ENCODE measurements around the gene PGGT1B. TPM values are rescaled to one million over a fixed set of nuclear protein-coding genes. Genes with fewer than 3 reads are reported as not detected.
"Not testable (repeated sequence)": the region's sequence is repeated elsewhere in the genome, so short reads cannot be mapped to it uniquely, and the experiment has no call there.

Gene PGGT1B
- total RNA-seq, 1 donor from 2014 or later = 17.2 TPM

DNA sequence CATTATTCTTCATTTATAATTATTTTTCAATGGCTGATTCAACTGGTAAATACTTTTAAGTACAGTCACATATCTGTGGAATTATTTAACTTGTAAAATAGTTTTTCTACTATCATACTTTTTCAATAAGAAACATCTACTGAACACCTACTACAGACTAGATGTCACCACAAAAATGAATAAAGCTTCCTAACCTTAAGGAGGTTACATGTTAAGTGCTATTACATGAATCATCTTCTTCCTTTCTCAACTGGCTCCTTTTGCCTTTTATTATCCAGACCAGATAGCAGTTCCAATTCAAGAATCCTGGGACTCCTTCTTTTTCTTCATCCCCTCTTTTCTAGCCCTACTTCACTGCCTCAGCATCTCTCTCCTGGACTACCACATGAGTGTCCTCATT, 4.7 kb downstream of the PGGT1B start:
- no peak for DNase-seq

DNA sequence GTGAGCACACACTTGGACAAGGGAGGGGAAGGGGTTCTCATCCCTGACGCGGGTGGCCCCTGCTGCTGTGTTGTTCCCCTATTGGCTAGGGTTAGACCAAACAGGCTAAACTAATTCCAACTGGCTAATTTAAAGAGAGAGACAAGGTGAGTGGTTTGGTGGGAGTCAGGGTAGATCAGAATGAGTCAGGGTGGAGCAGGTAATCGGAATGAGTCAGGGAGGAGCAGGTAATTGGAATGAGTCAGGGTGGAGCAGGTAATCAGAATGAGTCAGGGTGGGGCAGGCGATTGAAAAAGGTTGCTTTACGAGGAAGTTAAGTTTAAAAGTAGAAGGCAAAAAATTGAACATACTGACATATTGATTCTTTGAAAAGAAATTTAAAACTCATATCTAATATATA, 13.3 kb downstream of the PGGT1B start:
- DNase-seq = not testable (repeated sequence)

DNA sequence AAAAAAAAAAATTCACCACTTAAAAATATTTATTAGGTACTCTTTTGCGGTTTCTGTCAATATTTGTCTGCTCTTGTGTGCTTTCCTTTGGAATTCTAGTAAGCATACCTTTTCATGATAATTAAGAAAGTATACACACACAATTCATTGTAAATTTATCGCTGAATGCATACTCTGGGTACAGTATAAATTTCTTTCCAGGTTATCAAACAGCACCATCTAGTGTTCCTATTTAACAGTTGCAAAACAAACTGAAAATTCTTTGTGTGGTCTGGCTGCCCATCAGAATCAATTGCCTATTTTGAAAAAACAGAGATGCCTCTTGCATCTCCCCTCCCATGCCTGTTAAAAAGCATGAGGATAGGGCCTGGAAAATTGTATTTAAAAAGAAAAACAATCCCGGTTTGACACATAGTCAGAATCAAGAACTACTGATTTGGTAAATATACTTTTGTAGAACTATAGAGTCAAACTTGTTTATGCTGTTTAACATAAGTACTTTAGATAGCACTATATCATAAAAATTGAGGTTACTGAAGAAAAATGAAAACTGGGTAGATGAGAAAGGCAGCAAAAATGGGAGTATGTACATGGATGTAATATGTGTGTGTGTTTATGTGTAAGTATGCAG, 16.2 kb downstream of the PGGT1B start:
- DNase-seq = no peak

DNA sequence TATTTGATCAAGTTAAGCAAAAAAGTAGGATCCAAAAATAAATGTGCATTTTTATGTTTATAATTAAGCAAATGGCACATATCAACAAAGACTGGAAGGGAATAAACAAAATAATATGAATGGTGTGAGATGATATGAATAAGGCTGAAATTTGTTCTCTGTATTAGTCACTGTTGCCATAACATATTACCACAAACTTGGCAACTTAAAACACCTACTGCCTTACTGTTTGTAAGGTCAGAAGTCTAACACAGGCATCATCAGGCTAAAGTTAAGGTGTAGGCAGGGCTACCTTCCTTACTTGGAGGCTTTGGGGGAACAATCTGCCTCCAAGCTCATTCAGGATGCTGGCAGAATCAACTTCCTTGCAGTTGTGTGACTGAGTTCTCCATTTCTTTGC, 19.3 kb downstream of the PGGT1B start:
- no peak for DNase-seq

- no peak for DNase-seq
Observed at GRCh38 chr5:115241881-115242642, 20.6 kb downstream of the PGGT1B start.

DNA sequence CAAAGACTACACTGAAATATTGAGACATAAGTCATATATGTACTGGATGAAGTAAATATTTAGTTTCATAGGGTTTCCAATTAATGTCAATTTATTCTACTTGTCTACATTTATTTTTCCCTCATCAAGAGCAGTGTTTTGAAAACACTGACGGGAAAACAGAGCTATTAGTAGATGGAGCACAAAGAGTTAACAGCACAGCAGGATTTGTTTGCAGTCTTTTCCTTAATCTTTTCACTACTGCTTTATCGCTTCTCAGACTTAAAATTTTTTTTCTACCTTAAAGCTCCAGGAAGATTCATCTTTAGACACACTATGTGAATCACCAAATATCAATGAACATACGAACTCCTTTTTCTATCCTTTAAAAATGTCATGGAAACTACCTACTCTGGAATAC, 25.6 kb downstream of the PGGT1B start:
- no peak for DNase-seq

- DNase-seq = no peak
Observed at GRCh38 chr5:115236599-115236998, 26.1 kb downstream of the PGGT1B start.

DNA sequence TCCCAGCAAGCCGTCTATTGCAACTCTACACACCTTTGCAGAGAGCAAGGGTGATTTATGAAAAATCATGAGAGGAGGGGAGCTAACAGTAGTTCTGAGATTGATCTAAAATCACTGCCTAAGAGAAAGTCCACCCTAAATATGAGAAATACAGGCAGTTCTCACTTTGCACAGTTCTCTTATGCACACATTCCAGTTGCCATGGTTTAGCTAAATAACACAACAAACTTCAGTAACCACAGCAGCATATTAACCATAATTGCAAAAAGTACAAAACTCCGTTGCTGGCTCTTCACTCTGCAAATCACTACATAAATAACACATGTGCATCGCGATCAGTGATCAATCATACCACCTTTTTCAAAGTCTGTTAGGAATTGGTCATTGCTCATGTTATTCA, 31.1 kb downstream of the PGGT1B start:
- no peak for DNase-seq

DNA sequence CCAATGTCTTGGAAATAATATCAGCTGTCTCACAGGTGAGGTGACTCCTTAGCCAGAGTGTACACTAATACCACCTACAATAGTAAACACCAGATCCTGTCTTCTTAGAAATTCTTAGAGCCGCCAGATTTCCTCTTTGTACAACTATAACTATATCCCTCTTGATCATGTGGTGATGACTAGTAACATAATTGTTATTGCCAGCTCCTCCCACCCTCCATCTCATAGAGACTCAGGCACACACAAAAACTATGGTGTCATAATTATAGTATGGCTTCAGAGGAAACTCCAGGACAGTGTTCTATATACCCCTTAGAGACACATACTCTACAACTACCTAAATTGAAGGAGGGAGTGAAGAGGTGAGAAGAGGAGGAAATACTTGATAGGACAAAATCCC, 33.1 kb downstream of the PGGT1B start:
- DNase-seq = no peak

GRCh38 chr5:115227281-115227680, 35.4 kb downstream of the PGGT1B start:
- DNase-seq = no peak

GRCh38 chr5:115214541-115214940, 48.1 kb downstream of the PGGT1B start:
- DNase-seq = no peak

- no peak for DNase-seq
Observed at GRCh38 chr5:115209279-115209678, 53.4 kb downstream of the PGGT1B start.

DNA sequence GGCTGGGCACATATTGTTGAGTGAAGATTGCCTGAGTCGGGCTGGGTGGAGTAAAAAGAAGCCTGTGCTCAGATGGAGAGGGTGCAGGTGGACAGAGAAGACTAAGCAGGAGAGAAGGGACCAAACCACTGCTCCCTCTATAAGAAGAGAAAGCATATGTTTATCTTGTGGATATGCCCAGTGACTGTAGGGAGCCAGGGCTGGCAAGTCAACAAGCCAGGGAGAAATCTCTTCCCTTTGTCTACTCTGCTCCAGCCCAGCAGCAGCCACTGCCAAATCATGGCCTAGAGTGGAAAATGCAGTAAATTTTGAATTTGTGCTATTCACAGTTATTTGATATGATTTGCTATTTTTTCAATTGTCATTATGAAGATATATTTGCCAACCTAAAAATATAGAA, 59.7 kb downstream of the PGGT1B start:
- no peak for DNase-seq

DNA sequence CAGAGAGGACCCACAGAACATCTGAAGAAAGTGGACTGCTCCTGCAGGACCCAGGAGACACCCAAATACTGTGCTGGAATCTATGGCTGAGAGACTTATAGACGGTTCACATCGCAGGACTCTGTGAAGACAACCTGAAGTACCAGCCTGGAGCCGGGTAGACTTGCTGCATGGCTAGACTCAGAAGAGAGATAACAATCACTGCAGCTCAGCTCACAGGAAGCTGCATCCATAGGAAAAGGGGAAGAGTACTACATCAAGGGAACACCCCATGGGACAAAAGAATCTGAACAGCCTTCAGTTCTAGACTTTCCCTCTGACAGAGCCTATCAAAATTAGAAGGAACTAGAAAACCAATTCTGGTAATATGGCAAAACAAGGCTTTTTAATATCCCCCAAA, 66.5 kb downstream of the PGGT1B start:
- no peak for DNase-seq

DNA sequence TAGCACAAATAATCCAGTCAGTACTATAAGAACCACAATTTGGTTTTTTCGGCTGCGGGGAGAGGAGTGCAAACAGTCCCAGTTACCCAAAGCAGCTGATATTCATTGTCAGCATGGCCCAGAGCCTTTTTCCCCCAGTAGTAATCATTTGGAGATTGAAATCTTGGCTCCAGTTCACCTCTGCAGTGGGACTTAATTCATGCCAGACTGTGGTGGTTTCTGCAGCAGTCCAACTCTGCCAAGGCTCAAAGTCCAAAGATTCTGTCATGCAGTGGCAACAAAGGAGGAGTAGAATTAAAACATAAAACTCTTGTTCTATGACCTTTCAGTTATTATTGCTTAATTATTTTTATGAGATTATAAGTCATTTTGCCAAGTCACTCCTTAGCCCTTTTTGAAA, 68.0 kb downstream of the PGGT1B start:
- DNase-seq = no peak

- DNase-seq = no peak
Observed at GRCh38 chr5:115193295-115193694, 69.4 kb downstream of the PGGT1B start.

GRCh38 chr5:115192098-115192497, 70.6 kb downstream of the PGGT1B start:
- no peak for DNase-seq

DNA sequence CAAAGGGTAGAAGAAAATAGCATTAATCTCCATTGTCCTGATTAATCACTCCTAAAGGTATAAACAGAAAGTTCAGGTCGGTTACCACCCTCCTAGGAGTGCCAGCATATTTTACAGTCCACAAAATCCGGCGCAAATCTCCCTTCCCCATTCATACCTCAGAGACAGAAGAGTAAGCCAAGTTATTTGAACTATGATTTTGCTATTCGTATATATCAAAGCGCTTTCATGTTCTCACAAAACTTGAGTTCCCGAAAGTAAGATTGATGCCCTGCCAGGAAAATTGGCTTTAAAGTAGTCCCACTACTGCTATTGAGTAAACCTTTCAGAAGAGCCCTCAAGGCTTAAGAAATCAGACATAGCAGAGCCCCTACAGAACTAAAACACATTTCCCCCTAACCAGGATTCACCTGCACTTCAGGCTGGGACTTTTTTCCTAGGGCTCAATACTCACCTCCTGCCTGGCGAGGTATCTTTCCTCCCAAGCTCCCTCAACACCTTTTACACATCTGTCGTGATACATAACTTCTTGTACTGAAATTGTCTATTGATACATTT, 71.1 kb downstream of the PGGT1B start:
- DNase-seq = no peak

DNA sequence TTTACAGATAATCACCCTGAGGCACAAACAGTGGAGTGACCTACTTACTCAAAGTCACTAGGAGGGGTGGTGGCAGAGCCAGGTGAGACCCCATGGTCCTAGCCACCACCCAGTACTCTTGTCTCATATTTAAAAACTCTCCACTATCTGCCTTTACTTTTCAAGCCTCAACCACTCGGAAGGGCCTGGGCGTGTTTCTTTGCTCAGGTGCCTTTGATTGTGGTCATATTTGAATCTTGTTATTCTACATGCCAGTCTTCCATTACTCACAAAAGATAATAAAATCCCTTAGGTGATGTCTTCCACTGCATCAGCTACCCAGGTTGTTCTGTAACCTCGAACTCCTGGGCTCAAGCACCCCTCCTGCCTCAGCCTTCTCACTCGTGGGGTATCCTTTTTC, 72.3 kb downstream of the PGGT1B start:
- DNase-seq = no peak

- no peak for DNase-seq
Observed at GRCh38 chr5:115189866-115190265, 72.8 kb downstream of the PGGT1B start.

GRCh38 chr5:115186794-115187193, 75.9 kb downstream of the PGGT1B start:
- DNase-seq = no peak

DNA sequence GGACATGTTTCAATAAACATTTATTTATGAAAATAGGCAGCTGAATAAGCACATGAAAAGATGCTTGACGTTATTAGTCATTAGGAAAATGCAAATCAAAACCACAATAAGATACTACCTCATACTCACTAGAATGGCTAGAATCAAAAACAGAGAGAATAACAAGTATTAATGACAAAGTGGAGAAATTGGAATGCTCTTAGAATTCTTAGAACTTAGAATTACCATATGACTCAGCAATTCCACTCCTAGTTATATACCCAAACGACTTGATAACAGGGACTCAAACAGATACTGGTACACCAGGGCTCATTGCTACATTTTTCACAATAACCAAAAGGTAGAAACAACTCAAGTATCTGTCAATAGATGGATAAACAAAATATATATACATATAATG, 77.9 kb downstream of the PGGT1B start:
- DNase-seq = no peak

- DNase-seq = no peak
Observed at GRCh38 chr5:115181757-115182156, 80.9 kb downstream of the PGGT1B start.

DNA sequence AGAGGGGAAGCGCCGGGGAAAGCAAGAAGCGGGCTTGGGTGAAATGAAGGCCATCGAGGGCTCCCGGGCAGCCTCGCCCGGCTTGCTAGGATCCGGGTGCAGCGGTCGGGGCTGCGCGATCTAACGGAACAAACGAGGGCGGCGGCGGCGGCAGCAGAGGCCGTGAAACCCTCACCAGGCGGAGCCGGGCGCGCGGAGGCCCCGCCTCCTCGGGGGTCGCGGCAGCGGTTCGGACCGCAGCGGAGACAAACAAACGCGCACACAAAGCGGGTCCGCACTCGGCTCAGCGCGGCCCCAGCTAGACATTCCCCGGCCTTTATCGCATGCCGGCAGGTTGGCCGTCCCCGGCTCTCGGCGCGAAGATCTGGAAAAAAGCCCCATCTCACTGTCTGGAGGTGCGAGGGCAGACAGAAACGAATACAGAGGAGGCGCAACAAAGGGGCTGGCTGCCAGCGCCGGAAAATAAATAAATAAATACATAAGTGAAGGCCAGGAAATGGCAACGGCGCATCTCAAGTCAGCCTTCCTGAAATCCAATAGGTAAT, 82.4 kb downstream of the PGGT1B start:
- no peak for DNase-seq
